ENCODE results near the gene FBLN1. TPM values are rescaled to one million over a fixed set of nuclear protein-coding genes. Genes with fewer than 3 reads are reported as not detected.

Gene FBLN1
- total and polyA plus RNA-seq, 2 donors (not counting 1 experiment from before 2014, with no cell fraction given), result not detected

- CTCF ChIA-PET, result no interaction called here
- intact Hi-C loops (cut with micrococcal nuclease), result no loop called here
- H3K27me3 Mint-ChIP-seq, result peaks cover 29% of the 10 kb centered on the region
These were observed 6.1 kb downstream of the FBLN1 start for GRCh38 chr22:45508814-45509213.

More at GRCh38 chr22:45508814-45509213, 6.1 kb downstream of the FBLN1 start:
- H3K27me3 ChIP-seq (replicated peaks in 1 of 4; ENCODE audit: control extremely low read depth in 1 of 4, control insufficient read depth in 3 of 4, insufficient read depth in 4 of 4, low read length in 3 of 4), result peaks cover 0 to 17% (median 3%) of the 10 kb centered on the region in 4 experiments
- Mint-ChIP-seq H3K4me1 (peaks cover 4% of the 10 kb centered on the region), H3K9me3 (ENCODE audit: insufficient read depth) (no peaks in the 10 kb centered on the region), H3K4me3 (no peak overlapping the region), H3K27ac (no peak overlapping the region)
- no peaks in the 10 kb centered on the region for H4K20me1 ChIP-seq (ENCODE audit: control insufficient read depth, insufficient read depth, low read length, poor library complexity, severe bottlenecking)
- POLR2A ChIA-PET, result no interaction called here
- DNase-seq (no peak), ATAC-seq (ENCODE audit: low read depth) (no peak)
- H3K9me3 ChIP-seq (ENCODE audit: control extremely low read depth in 1 of 3, control insufficient read depth in 2 of 3, insufficient read depth in 1 of 3, low read length in 2 of 3), result no peaks in the 10 kb centered on the region
- no peak overlapping the region for H2AFZ ChIP-seq (ENCODE audit: insufficient read depth, low read depth, low read length, poor library complexity, severe bottlenecking)
- H3K27ac ChIP-seq (ENCODE audit: low read length in 2 of 2), result no peak overlapping the region
- no peak for TF ChIP-seq CTCF (IDR thresholded peaks at IDR 0.05)
- no peak for TF ChIP-seq EZH2 (IDR thresholded peaks at IDR 0.05; ENCODE audit: borderline replicate concordance, insufficient read depth, low read depth, low read length, poor library complexity, severe bottlenecking)
- no peak overlapping the region for H3K9ac ChIP-seq (ENCODE audit: low read length)
- no peaks in the 10 kb centered on the region for H3K79me2 ChIP-seq (ENCODE audit: control insufficient read depth, insufficient read depth, low read length)
- no peak overlapping the region for H3K4me3 ChIP-seq (ENCODE audit: control extremely low read depth in 1 of 5, extremely low read depth in 1 of 5, insufficient read depth in 1 of 5, low read depth in 2 of 5, low read length in 4 of 5)
- no peaks in the 10 kb centered on the region for H3K36me3 ChIP-seq (replicated peaks in 1 of 2; ENCODE audit: control extremely low read depth in 1 of 2, control insufficient read depth in 1 of 2, extremely low read depth in 1 of 2, insufficient read depth in 2 of 2, low read length in 1 of 2)
- no peaks in the 10 kb centered on the region for H3K4me1 ChIP-seq (ENCODE audit: control insufficient read depth in 2 of 2, insufficient read depth in 2 of 2, low read length in 2 of 2)
- H3K4me2 ChIP-seq (replicated peaks; ENCODE audit: low read depth, low read length, poor library complexity, severe bottlenecking), result no peak overlapping the region
- WGBS (ENCODE audit: insufficient coverage), result 96% methylated on average over 4 of the region's 4 CpGs

Data from B cell (primary cell).